ENCODE results near the gene ZBTB7C.
A peak's percentile ranks its signal among the peaks of the same experiment; 100 is the strongest.

Gene ZBTB7C

GRCh38 chr18:48020337-48021250 is 388.6 kb downstream of the ZBTB7C start:
- peak; percentile 27 for DNase-seq (ENCODE audit: low spot score)

DNA sequence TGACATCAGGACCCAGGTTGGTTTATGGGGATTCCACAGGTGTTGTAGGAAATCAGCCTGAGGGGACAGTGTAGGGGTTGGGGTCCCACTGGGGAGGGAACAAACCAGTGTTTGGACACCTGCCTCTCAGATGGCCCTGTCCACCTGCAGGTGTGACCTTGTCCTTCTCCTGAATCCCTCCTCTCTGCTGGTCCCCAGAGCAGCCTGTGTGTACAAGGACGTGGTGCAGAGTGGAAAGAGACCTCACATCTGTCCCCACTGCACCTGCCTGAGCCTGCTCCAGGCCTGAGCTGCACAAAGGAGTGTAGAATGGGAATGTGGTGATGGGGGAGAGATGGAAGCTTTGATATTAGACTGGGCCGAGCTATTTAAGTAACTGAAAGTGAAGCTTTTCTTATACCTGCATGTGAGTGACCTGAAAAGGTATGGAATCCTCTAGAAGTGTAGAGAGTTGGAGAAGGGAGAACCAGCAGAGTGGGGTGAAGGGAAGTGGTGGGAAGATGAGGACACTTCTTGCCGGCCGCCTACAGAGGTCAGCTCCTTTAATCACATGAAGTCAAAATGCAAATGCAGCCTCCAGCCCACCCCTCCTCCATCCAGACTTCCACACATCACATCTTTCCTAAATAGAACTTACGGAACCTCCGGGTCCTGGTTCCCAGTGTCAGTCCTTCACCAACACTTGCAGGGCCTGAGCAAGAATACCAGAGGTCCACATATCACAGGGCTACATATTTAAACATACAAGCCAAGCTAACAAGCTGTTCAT is 389.4 kb downstream of the ZBTB7C start:
- DNase-seq (ENCODE audit: low spot score) = peak; percentile 23

DNA sequence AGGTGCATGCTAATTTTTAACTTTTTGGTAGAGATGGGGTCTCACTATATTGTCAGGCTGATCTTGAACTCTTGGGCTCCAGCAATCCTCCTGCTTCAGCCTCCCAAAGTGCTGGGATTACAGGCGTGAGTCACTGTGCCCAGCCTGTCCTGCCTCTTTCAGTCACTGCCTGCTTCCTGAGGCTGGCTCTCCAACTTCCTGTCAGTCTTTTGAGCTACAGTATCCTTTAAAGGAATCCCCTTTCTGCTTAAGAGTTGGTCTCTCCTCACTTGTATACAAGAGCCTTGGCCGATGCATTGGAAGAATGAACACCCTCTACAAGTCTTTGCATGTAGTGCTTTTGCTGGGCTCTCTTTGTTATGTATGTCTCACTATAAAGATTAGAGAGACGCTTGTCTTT is 390.3 kb downstream of the ZBTB7C start:
- peak; percentile 14 for DNase-seq (ENCODE audit: low spot score)

- DNase-seq (ENCODE audit: low spot score) = no peak
Measured at GRCh38 chr18:48017635-48018034, 391.5 kb downstream of the ZBTB7C start.

GRCh38 chr18:48013162-48013561 is 396.0 kb downstream of the ZBTB7C start:
- DNase-seq (ENCODE audit: low spot score) = no peak

- peak; percentile 23 for DNase-seq (ENCODE audit: low spot score)
Measured at GRCh38 chr18:48011926-48012465, 397.2 kb downstream of the ZBTB7C start.

- no peak for DNase-seq (ENCODE audit: low spot score)
Measured at GRCh38 chr18:48010264-48010663, 398.9 kb downstream of the ZBTB7C start.

- DNase-seq (ENCODE audit: low spot score) = no peak
Measured at GRCh38 chr18:48009116-48009745, 400.0 kb downstream of the ZBTB7C start.

GRCh38 chr18:48007955-48008701 is 401.1 kb downstream of the ZBTB7C start:
- DNase-seq (ENCODE audit: low spot score) = peak; percentile 92

- DNase-seq (ENCODE audit: low spot score) = no peak
Measured at GRCh38 chr18:48007381-48007780, 401.8 kb downstream of the ZBTB7C start.

DNA sequence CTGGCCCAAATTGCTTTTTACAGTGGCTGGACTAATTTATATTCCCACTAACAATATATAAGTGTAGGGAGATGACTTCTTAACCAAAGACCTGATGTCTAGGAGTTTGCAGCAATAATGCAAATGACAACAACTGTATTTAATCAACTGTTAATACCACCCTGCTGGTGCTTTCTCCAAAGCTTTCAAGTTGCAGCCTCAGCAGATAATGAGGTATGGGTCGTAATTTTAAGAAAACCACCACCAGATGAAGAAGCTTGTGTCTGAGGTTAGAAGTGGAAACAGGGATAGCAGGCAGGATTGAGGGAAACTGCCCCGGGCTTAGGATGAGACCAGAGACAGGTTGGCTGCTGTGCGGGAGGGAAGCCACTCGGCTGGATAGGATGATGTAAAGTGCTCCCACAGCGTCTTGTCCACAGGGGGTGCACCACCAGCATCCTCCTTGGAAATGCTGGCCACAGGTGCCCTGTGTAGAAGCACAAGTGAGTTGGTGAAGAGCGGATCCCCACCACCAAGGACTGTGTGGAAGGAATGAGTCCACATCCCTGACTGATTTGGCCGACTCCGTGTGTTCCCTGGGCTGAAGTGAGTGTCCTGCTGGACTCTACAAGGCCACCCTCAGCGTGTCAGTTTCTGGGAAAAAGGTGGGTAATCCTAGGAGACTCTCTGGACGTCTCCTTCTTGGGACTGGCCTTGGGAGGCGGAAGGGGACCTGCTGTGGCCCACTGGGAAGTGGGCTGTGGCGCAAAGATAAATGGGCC is 402.6 kb downstream of the ZBTB7C start:
- DNase-seq (ENCODE audit: low spot score) = no peak

GRCh38 chr18:48004577-48004976 is 404.6 kb downstream of the ZBTB7C start:
- DNase-seq (ENCODE audit: low spot score) = no peak

DNA sequence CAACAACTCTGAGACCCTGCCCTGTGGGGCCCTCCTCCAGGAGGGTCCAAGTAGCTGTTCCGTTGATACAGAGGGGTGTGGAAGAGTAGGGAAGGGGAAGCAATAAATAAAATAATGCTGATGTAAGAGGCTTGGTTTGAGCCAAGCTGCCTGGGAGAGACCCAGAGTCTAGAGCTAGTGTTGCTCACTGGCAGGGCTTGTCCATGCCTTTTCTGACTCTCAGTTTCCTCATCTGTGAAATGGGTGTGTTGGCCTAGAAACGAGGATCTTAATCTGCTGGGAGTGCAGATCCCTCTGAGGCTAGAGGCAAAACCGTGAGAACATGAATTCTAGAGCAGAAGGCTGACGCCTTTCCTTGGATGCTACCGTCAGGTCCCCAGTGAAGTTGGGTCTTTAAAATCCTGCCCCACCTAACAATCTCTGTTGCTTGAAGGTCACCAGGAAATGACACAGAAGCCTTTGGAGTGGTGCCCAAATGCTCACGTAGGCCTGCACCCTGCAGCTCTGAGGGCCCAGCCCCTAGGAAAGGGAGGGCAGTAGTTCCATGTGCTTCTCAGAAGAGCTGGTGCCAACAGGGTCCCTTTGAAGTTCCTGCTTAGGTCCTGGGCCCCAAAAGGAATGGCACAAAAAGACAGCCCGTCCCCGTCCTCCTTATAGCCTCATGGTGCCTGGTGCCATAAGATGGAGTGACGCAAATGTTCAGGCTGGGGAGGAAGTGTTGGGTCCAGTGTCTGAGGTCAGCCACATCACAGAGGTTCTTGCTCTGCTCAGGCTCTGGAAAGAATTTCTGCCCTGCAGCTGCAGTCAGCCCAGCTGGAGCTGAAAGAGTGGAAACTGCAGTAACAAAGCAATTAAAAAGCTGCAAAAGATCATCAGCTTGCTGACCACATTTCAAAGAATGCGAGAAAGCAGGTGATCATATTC is 405.5 kb downstream of the ZBTB7C start:
- DNase-seq (ENCODE audit: low spot score) = no peak

DNA sequence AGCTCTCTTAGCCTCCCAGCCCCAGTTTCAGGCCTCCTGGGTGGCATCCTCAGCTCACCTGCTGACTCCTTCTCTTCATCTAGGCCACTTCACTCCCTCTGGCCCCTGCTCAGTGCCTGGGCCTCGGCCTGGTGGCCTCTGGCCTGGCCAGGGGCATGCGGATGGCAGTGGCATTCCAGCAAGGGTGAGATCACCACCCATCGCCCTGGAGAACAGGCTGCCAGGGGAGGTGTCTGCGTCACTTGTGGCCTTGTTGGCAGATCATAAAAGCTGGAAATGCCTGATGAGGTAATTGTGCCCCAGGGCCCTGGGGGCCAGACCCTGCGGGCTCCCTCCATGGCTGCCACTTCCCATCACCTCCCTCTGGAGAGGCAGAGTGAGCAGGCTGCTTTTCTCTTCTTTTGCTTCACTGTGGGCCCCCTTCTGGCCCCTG is 406.2 kb downstream of the ZBTB7C start:
- DNase-seq (ENCODE audit: low spot score) = no peak

DNA sequence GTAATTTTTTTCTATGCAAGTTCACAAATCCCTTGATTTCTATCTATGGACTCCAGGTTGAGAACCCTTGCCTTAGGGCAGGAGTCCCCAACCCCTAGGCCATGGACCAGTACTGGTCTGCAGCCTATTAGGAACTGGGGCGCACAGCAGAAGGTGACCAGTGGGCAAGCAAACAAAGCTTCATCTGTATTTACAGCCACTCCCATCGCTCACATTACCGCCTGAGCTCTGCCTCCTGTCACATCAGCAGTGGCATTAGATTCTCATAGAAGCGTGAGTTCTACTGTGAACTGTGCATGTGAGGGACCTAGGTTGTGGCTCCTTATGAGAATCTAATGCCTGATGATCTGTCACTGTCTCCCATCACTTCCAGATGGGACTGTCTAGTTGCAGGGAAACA is 408.5 kb downstream of the ZBTB7C start:
- no peak for DNase-seq (ENCODE audit: low spot score)

GRCh38 chr18:47999801-48000248 is 409.4 kb downstream of the ZBTB7C start:
- DNase-seq (ENCODE audit: low spot score) = no peak

DNA sequence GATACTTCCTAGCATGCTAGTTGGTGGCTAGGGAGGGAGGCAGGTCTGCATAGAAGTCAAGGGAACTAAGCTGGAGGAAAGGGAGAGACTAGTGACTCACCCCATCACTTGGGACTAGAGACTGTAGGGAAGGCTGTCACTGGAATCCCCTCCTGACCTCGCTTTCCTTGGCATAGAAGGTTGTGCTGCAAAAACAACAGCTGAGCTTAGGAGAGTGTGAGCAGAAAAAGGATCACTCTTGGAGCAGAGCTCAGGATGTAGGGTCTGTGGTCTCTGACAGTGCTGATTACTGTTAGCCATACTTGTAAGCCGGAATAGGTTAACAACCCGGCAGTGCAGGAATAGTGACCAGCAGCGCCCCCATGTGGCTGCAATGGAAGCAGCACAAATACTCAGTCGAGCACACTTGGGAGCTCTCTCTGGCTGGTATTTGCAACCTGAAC is 411.8 kb downstream of the ZBTB7C start:
- peak; percentile 72 for DNase-seq (ENCODE audit: low spot score)

DNA sequence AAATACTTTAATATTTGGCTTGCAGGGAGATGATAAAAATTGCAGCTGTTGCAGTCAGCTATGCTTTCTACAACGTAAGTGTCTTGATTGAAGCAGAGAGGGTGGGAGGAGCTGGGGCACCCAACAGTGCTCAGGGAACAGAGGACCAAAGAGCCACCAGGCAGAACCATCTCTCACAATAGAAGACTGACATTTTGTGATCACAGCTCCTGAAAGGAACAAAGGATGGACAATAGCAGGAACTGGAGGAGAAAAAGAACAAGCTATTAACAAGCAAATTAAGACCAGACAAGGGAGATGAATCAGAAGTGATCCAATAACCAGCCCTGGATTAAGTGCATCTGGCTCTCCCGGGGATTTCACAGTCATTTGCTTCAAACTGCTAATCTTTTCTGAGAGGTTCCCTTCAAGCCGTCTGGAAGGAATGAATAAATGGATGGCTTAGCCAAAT is 413.1 kb downstream of the ZBTB7C start:
- peak; percentile 64 for DNase-seq (ENCODE audit: low spot score)

DNA sequence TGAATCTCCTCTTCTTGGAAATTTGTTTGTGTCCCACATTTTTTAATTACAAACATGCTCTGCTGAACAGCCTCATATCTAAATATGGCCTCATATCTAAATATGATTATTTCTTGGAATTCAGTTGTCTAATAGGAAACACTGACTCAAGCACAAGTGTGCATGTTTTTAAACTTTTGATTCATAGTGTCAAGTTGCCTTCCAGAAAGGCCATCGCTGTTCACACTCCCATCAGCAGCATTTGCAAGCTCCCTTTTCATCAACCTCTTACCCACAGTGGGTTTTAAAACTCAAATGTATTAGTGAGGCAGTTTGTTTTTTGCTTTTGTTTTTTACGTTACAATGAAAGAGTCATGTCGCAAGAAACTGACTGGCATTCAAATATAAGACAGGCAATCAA is 413.5 kb downstream of the ZBTB7C start:
- peak; percentile 34 for DNase-seq (ENCODE audit: low spot score)

Measured in ecto neural progenitor cell (in vitro differentiated cells).